Ascending aorta (tissue), 2 donors: ENCODE results near the gene ISCA2. TPM values are rescaled to one million over a fixed set of nuclear protein-coding genes. Genes with fewer than 3 reads are reported as not detected.

Experiments used
- DNase-seq, 2 donors: peaks; one replicate each; pipeline ENCODE4 v3.0.0-alpha.2; 2019; ENCODE audit warnings: low spot score in 2 of 2
- H3K27ac ChIP-seq, 2 donors: fragments of 200-600 bp; sonication (generic); one replicate each; pipeline ENCODE4 v1.5.1; 2016 to 2017; ENCODE audit warnings: mild to moderate bottlenecking in 1 of 2
- H3K27me3 ChIP-seq: fragments of 200-600 bp; sonication (generic); one replicate; pipeline ENCODE4 v1.5.1; 2017
- H3K36me3 ChIP-seq, 2 donors: fragments of 200-600 bp; sonication (generic); one replicate each; pipeline ENCODE4 v1.5.1; 2016
- H3K4me1 ChIP-seq, 2 donors: fragments of 200-600 bp; sonication (generic); one replicate each; pipeline ENCODE4 v1.5.1; 2016 to 2017; ENCODE audit warnings: mild to moderate bottlenecking in 1 of 2
- H3K4me3 ChIP-seq, 2 donors: fragments of 200-600 bp; sonication (generic); one replicate each; pipeline ENCODE4 v1.5.1; 2016 to 2017; ENCODE audit warnings: mild to moderate bottlenecking in 1 of 2
- H3K9me3 ChIP-seq, 2 donors: fragments of 200-600 bp; sonication (generic); one replicate each; pipeline ENCODE4 v1.5.1; 2016
- CTCF ChIP-seq, 3 experiments: fragments of 200-600 bp in 2 of 3; fragments of 450-650 bp in 1 of 3; sonication (generic) in 2 of 3; IDR thresholded peaks; one replicate each; pipeline ENCODE4 v1.5.1; 2016 to 2019; ENCODE audit warnings: antibody characterized with exemption in 3 of 3, mild to moderate bottlenecking in 1 of 3, moderate library complexity in 1 of 3
- intact Hi-C: fragments of 100-400 bp; cut with DNase I; formaldehyde crosslinking; loops from one replicate; pipeline ENCODE4 v1.15.1; 2023
- total RNA-seq: library from RNA; depleted of rRNA; stranded (reverse); fragments of >200 nt; gene quantifications from one replicate; pipeline ENCODE4 v1.1.0, GENCODE V29; 2016

The ISCA2 gene
- total RNA-seq, 1 donor from 2014 or later, result 10.0 TPM

- Histone ChIP-seq H3K27ac (peak overlapping the region in 1 of 2 donors; percentile 41), H3K4me3 (no peak overlapping the region), H3K4me1 (peaks cover 6 to 19% of the 10 kb centered on the region in 2 donors), H3K27me3 (no peaks in the 10 kb centered on the region), H3K36me3 (peaks cover 0 to 8% of the 10 kb centered on the region in 2 donors), H3K9me3 (no peaks in the 10 kb centered on the region)
- DNase-seq, result no peak
- intact Hi-C loops, result no loop called here
- TF ChIP-seq CTCF (IDR thresholded peaks at IDR 0.05), result no peak
These were observed 25.1 kb upstream of the ISCA2 start for GRCh38 chr14:74468513-74468912.

- peaks cover 6 to 19% of the 10 kb centered on the region in 2 donors for H3K4me1 ChIP-seq
- no peaks in the 10 kb centered on the region for H3K9me3 ChIP-seq
- no peak for TF ChIP-seq CTCF (IDR thresholded peaks at IDR 0.05)
- H3K36me3 ChIP-seq, result peaks cover 0 to 17% of the 10 kb centered on the region in 2 donors
- H3K27ac ChIP-seq, result peak overlapping the region; percentile 34 to 49
- no peaks in the 10 kb centered on the region for H3K27me3 ChIP-seq
- intact Hi-C loops, result no loop called here
- peak overlapping the region in 1 of 2 donors; percentile 31 for H3K4me3 ChIP-seq
- DNase-seq, result no peak
These were observed 23.7 kb upstream of the ISCA2 start for GRCh38 chr14:74469548-74470518.

GRCh38 chr14:74472601-74473000 lies 21.0 kb upstream of the ISCA2 start:
- Histone ChIP-seq H3K4me3 (no peak overlapping the region), H3K27me3 (no peaks in the 10 kb centered on the region), H3K4me1 (peaks cover 10 to 31% of the 10 kb centered on the region in 2 donors), H3K9me3 (no peaks in the 10 kb centered on the region), H3K27ac (no peak overlapping the region), H3K36me3 (peaks cover 0 to 17% of the 10 kb centered on the region in 2 donors)
- no peak for TF ChIP-seq CTCF (IDR thresholded peaks at IDR 0.05)
- intact Hi-C loops, result no loop called here
- DNase-seq, result no peak

GRCh38 chr14:74474376-74474775 lies 19.2 kb upstream of the ISCA2 start:
- Histone ChIP-seq H3K4me3 (no peak overlapping the region), H3K36me3 (peaks cover 0 to 28% of the 10 kb centered on the region in 2 donors), H3K27ac (peak overlapping the region; percentile 50 to 59), H3K9me3 (no peaks in the 10 kb centered on the region), H3K27me3 (no peaks in the 10 kb centered on the region), H3K4me1 (peaks cover 7 to 24% of the 10 kb centered on the region in 2 donors)
- TF ChIP-seq CTCF (IDR thresholded peaks at IDR 0.05), result no peak
- DNase-seq, result no peak
- intact Hi-C loops, result no loop called here

GRCh38 chr14:74475678-74476077 lies 17.9 kb upstream of the ISCA2 start:
- H3K9me3 ChIP-seq, result no peaks in the 10 kb centered on the region
- H3K27me3 ChIP-seq, result no peaks in the 10 kb centered on the region
- H3K4me1 ChIP-seq, result peaks cover 4 to 13% of the 10 kb centered on the region in 2 donors
- no peak for DNase-seq
- H3K4me3 ChIP-seq, result no peak overlapping the region
- H3K36me3 ChIP-seq, result peaks cover 6 to 41% of the 10 kb centered on the region in 2 donors
- no peak for TF ChIP-seq CTCF (IDR thresholded peaks at IDR 0.05)
- H3K27ac ChIP-seq, result peak overlapping the region; percentile 59 to 69
- intact Hi-C loops, result no loop called here
